ENCODE measurements around the gene TMTC2.

GRCh38 chr12:83057436-83057835 lies 370.7 kb downstream of the TMTC2 start:
- TF ChIP-seq CTCF (IDR thresholded peaks at IDR 0.05) (no peak), POLR2A (IDR thresholded peaks at IDR 0.05) (no peak)

Measured in adrenal gland (tissue), 5 donors.